CD14-positive monocyte (primary cell): ENCODE results near the gene ESPN. TPM values are rescaled to one million over a fixed set of nuclear protein-coding genes. Genes with fewer than 3 reads are reported as not detected.

Source experiments
- DNase-seq, 3 donors: peaks; one replicate each; pipeline ENCODE4 v3.0.0-alpha.2; 2011 to 2022
- H2AFZ ChIP-seq: 2 replicates; pipeline ENCODE4 v1.6.0; 2012; ENCODE audit warnings: mild to moderate bottlenecking, low read depth, low read length, inconsistent platforms; ENCODE audit not compliant: insufficient read depth, poor library complexity, severe bottlenecking
- H3K27ac ChIP-seq, 2 donors: 1 replicate in 1 of 2; 2 replicates in 1 of 2; pipeline ENCODE4 v1.5.1; 2012 to 2013; ENCODE audit warnings: low read length in 2 of 2, control low read depth in 1 of 2, inconsistent platforms in 1 of 2, low read depth in 1 of 2, mild to moderate bottlenecking in 1 of 2
- H3K27me3 ChIP-seq, 2 donors: one replicate each; pipeline versions ENCODE4 v1.6.0 to v1.6.1; 2011 to 2013; ENCODE audit warnings: low read length in 2 of 2; ENCODE audit not compliant: control insufficient read depth in 2 of 2, insufficient read depth in 2 of 2
- H3K36me3 ChIP-seq, 2 donors: replicated peaks in 1 of 2; 1 replicate in 1 of 2; 2 replicates in 1 of 2; pipeline versions ENCODE4 v1.5.1 to v1.6.1; 2012 to 2013; ENCODE audit warnings: low read length in 2 of 2, control low read depth in 1 of 2, inconsistent platforms in 1 of 2, mild to moderate bottlenecking in 1 of 2; ENCODE audit not compliant: insufficient read depth in 2 of 2, control insufficient read depth in 1 of 2
- H3K4me1 ChIP-seq, 2 donors: 1 replicate in 1 of 2; 2 replicates in 1 of 2; pipeline versions ENCODE4 v1.5.1 to v1.6.1; 2012 to 2013; ENCODE audit warnings: low read length in 2 of 2, control low read depth in 1 of 2, inconsistent platforms in 1 of 2, mild to moderate bottlenecking in 1 of 2, moderate library complexity in 1 of 2; ENCODE audit not compliant: insufficient read depth in 2 of 2, control insufficient read depth in 1 of 2
- H3K4me2 ChIP-seq: replicated peaks from 2 replicates; pipeline ENCODE3; 2012; ENCODE audit warnings: low read length, moderate library complexity, mild to moderate bottlenecking; ENCODE audit not compliant: poor library complexity, severe bottlenecking; ENCODE audit errors: extremely low read depth
- H3K4me3 ChIP-seq, 3 experiments: fragments of 200-600 bp in 1 of 3; sonication (generic) in 1 of 3; replicated peaks in 1 of 3; 1 replicate in 2 of 3; 2 replicates in 1 of 3; pipeline ENCODE4 v1.5.1; 2011 to 2013; ENCODE audit warnings: low read length in 3 of 3, mild to moderate bottlenecking in 3 of 3, control low read depth in 2 of 3, low read depth in 2 of 3, inconsistent platforms in 1 of 3, moderate library complexity in 1 of 3
- H3K79me2 ChIP-seq: 2 replicates; pipeline ENCODE4 v1.6.0; 2012; ENCODE audit warnings: mild to moderate bottlenecking, control low read depth, inconsistent platforms, low read length, moderate library complexity; ENCODE audit not compliant: insufficient read depth
- H3K9ac ChIP-seq: 2 replicates; pipeline ENCODE4 v1.6.0; 2017; ENCODE audit warnings: low read length, mild to moderate bottlenecking; ENCODE audit not compliant: insufficient read depth, poor library complexity, severe bottlenecking
- H3K9me3 ChIP-seq, 2 donors: replicated peaks in 1 of 2; 1 replicate in 1 of 2; 2 replicates in 1 of 2; pipeline versions ENCODE4 v1.5.1 to v1.6.1; 2012 to 2013; ENCODE audit warnings: low read length in 2 of 2, control low read depth in 1 of 2; ENCODE audit not compliant: control insufficient read depth in 1 of 2, insufficient read depth in 1 of 2
- H4K20me1 ChIP-seq: 2 replicates; pipeline ENCODE4 v1.6.0; 2012; ENCODE audit warnings: mild to moderate bottlenecking, low read length, control low read depth, moderate library complexity; ENCODE audit not compliant: insufficient read depth
- H3K27ac Mint-ChIP-seq, 7 donors: one replicate each; pipeline ENCODE4 v1.8.0; 2020; ENCODE audit warnings: mild to moderate bottlenecking in 7 of 7, mixed read lengths in 7 of 7, moderate library complexity in 6 of 7, inconsistent platforms in 2 of 7
- H3K27me3 Mint-ChIP-seq, 3 donors: one replicate each; pipeline ENCODE4 v1.8.0; 2021 to 2022; ENCODE audit warnings: low read depth in 3 of 3, mild to moderate bottlenecking in 3 of 3, mixed read lengths in 3 of 3, moderate library complexity in 3 of 3, inconsistent platforms in 1 of 3
- H3K36me3 Mint-ChIP-seq, 2 donors: one replicate each; pipeline ENCODE4 v1.8.0; 2020; ENCODE audit warnings: mixed read lengths in 2 of 2, inconsistent platforms in 1 of 2, mild to moderate bottlenecking in 1 of 2
- H3K4me1 Mint-ChIP-seq: one replicate; pipeline ENCODE4 v1.8.0; 2020; ENCODE audit warnings: mild to moderate bottlenecking, mixed read lengths
- H3K4me3 Mint-ChIP-seq, 2 donors: one replicate each; pipeline ENCODE4 v1.8.0; 2020; ENCODE audit warnings: mild to moderate bottlenecking in 2 of 2, mixed read lengths in 2 of 2, moderate library complexity in 1 of 2
- H3K9me3 Mint-ChIP-seq, 7 donors: one replicate each; pipeline ENCODE4 v1.8.0; 2020 to 2022; ENCODE audit warnings: mixed read lengths in 7 of 7, mild to moderate bottlenecking in 6 of 7, moderate library complexity in 6 of 7, inconsistent platforms in 2 of 7
- CTCF ChIP-seq: fragments of 200-600 bp; IDR thresholded peaks from one replicate; pipeline ENCODE4 v1.8.0; 2022; ENCODE audit warnings: antibody characterized with exemption, mild to moderate bottlenecking
- WGBS: methylation state at CpG from one replicate; pipeline ENCODE4 v1.1.5; 2013; ENCODE audit warnings: missing lambda C conversion rate; ENCODE audit not compliant: insufficient coverage; 5-methylcytosine and 5-hydroxymethylcytosine counted together
- intact Hi-C, 2 donors: fragments of 100-400 bp; cut with micrococcal nuclease; formaldehyde crosslinking; loops; one replicate each; pipeline versions ENCODE4 v1.15.0 to v1.15.1; 2023
- polyA plus RNA-seq, 3 donors: library from polyadenylated mRNA; depleted of rRNA in 1 of 3; unstranded in 2 of 3; stranded (reverse) in 1 of 3; fragments of 300-500 nt in 2 of 3; fragments of >200 nt in 1 of 3; fragmentation: Illumina TruSeq in 2 of 3; gene quantifications; 1 replicate in 2 of 3; 2 replicates in 1 of 3; pipeline ENCODE4 v1.2.3, GENCODE V29; 2012 to 2021

Gene ESPN
- polyA plus RNA-seq, 3 donors = not detected

- Mint-ChIP-seq H3K4me1 (peaks cover 6% of the 10 kb centered on the region), H3K36me3 (peaks cover 0 to 3% of the 10 kb centered on the region in 2 donors), H3K9me3 (peaks cover 0 to 6% (median 2%) of the 10 kb centered on the region in 7 donors), H3K27me3 (peaks cover 44 to 51% (median 46%) of the 10 kb centered on the region in 3 donors), H3K4me3 (no peak overlapping the region), H3K27ac (no peak overlapping the region)
- Histone ChIP-seq H4K20me1 (no peaks in the 10 kb centered on the region), H3K27ac (no peak overlapping the region), H3K36me3 (no peaks in the 10 kb centered on the region), H2AFZ (no peak overlapping the region), H3K4me2 (no peak overlapping the region), H3K9me3 (peaks cover 0 to 4% of the 10 kb centered on the region in 2 donors), H3K4me3 (no peak overlapping the region), H3K9ac (no peak overlapping the region), H3K79me2 (no peaks in the 10 kb centered on the region), H3K27me3 (peaks cover 7 to 39% of the 10 kb centered on the region in 2 donors), H3K4me1 (no peaks in the 10 kb centered on the region)
- 80% methylated on average over 1 of the region's 4 CpGs for WGBS
- TF ChIP-seq CTCF = no peak
- no peak for DNase-seq
- intact Hi-C loops = no loop called here
These were observed 74.7 kb downstream of the ESPN start for GRCh38 chr1:6499296-6499695.

- Mint-ChIP-seq H3K36me3 (peaks cover 0 to 3% of the 10 kb centered on the region in 2 donors), H3K9me3 (peaks cover 0 to 6% (median 2%) of the 10 kb centered on the region in 7 donors), H3K27ac (peak overlapping the region in 1 of 7 donors; percentile 63), H3K4me3 (peak overlapping the region in 1 of 2 donors; percentile 9), H3K4me1 (peaks cover 6% of the 10 kb centered on the region), H3K27me3 (peaks cover 37 to 38% (median 38%) of the 10 kb centered on the region in 3 donors)
- H3K79me2 ChIP-seq = no peaks in the 10 kb centered on the region
- H3K27me3 ChIP-seq = peaks cover 7 to 29% of the 10 kb centered on the region in 2 donors
- no peak overlapping the region for H2AFZ ChIP-seq
- no peak overlapping the region for H3K9ac ChIP-seq
- H3K4me3 ChIP-seq = no peak overlapping the region
- intact Hi-C loops = no loop called here
- no peak overlapping the region for H3K4me2 ChIP-seq
- WGBS = 93% methylated on average over 26 of the region's 27 CpGs
- no peaks in the 10 kb centered on the region for H3K36me3 ChIP-seq
- peaks cover 0 to 4% of the 10 kb centered on the region in 2 donors for H3K9me3 ChIP-seq
- no peak for TF ChIP-seq CTCF
- H3K4me1 ChIP-seq = no peaks in the 10 kb centered on the region
- DNase-seq = no peak
- H4K20me1 ChIP-seq = no peaks in the 10 kb centered on the region
- no peak overlapping the region for H3K27ac ChIP-seq
These were observed 76.1 kb downstream of the ESPN start for GRCh38 chr1:6500544-6501278.
